SIG-M5 (cell line): ENCODE measurements around the gene ITPRIPL1.

ENCODE experiments used
- DNase-seq: peaks from one replicate; lab custom pipeline; 2025; lab: John Stamatoyannopoulos, UW

Gene ITPRIPL1

DNA sequence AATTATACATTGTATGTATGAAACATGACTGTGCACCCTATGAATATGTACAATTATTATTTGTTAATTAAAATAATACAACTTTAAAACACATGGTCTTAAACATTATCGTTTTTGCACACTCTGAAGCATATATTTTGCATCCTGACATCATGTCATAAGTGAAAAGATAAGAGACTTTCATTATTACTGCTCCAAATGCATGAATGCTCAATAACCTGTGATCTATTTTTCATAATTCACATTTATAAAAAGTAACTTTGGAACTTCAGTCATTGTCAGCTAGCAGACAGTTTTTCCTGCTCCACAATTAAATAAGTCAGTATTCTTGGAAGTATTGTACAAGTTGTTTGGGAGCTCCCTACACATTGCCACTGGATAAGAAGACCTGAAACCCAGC lies 1.3 kb upstream of the ITPRIPL1 start:
- no peak for DNase-seq

DNA sequence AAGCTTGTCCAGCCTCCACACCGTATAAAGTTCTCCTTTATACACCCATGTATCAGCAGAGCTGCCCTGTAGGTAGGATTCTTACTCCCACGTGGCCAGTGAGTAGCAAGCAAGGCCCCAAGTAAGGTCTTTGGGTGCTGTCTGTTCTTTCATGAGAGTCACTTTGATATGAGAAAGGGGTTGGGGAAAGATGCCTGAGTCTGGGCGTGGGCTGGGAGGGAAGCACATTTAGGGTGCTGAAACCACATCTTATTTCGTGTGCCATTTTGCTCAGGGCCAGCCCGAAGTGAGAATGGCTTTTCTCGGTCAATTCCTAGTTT lies 436 bp upstream of the ITPRIPL1 start:
- no peak for DNase-seq

DNA sequence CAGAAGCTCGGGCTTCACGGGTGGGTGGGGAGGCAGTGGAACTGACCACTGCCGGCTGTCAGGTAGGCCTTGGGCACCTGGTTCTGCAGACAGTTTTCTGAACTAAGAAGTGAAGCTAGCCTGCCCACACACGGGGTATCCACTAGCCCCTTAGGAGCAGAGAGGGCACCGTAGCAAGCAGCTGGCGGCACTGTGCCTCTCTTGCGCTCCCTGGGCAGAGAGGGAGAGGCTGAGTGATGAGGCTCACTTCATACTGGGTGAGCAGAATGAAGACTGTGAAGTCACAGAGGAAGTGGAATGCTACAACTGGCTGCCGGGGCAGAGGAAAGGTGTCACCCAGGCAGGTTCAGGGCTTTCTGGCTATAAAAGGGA lies 753 bp downstream of the ITPRIPL1 start:
- DNase-seq = no peak

DNA sequence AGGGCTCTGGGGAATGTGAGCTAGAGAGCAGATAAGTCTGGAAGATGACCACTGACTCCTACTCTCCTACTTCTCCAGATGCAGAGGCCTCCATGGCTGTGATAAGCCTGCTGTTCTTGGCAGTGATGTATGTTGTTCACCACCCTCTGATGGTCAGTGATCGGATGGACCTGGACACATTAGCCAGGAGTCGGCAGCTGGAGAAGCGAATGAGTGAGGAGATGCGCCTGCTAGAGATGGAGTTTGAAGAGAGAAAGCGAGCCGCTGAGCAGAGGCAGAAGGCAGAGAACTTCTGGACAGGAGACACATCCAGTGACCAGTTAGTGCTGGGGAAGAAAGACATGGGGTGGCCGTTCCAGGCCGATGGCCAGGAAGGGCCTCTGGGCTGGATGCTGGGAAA lies 1.4 kb downstream of the ITPRIPL1 start:
- DNase-seq = no peak

DNA sequence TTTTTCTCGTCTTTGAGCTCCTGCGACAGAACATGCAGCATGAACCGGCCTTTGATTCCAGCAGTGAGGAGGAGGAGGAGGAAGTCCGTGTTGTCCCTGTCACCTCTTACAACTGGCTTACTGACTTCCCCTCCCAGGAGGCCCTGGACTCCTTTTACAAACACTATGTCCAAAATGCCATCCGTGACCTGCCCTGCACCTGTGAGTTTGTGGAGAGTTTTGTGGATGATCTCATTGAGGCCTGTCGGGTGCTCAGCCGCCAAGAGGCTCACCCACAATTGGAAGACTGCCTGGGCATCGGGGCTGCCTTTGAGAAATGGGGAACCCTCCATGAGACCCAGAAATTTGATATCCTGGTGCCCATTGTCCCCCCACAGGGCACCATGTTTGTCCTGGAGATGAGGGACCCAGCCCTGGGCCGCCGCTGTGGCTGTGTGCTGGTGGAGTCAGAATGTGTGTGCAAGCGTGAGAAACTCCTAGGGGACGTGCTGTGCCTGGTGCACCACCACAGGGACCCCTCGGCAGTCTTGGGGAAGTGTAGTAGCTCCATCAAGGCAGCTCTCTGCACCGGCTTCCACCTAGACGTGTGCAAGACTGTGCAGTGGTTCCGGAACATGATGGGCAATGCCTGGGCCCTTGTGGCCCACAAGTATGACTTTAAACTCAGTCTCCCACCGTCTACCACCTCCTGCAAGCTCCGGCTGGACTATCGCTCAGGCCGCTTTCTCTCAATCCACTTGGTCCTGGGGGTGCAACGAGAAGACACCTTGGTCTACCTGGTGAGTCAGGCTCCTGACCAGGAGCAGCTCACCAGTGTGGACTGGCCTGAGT lies 2.1 kb downstream of the ITPRIPL1 start:
- DNase-seq = no peak

DNA sequence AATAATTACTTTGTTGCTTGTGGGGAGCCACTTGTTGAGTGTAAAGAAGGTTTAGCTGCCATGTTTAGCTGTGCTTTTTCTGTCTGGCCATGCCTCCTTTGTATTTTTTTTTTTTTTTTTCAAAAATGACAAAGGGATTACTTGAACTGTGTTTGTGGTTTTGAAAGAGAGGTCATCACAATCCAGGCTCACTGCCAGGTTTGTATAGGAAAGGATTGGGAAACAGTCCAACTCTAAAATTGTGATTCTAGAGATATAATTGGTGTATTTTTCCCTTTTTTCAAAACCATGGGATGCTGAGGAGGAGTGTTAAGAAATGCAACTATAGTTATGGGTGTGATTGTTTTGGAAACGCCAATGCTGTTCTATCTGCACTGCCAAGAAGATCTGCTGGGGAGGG lies 4.3 kb downstream of the ITPRIPL1 start:
- DNase-seq = no peak

DNA sequence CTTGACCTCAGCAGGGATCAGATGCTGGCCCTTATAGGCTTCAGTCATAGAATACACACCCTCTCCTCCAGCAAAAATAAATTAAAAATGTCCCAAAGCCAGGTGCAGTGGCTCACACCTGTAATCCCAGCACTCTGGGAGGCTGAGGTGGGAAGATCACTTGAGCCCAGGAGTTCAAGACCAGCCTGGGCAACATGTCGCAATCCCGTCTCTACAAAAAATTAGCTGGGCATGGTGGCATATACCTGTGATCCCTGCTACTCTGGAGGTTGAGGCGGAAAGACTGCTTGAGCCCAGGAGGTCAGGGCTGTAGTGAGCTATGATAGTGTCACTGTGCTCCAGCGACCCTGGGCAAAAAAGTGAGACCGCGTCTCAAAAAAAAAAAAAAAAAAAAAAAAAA lies 4.8 kb downstream of the ITPRIPL1 start:
- no peak for DNase-seq

DNA sequence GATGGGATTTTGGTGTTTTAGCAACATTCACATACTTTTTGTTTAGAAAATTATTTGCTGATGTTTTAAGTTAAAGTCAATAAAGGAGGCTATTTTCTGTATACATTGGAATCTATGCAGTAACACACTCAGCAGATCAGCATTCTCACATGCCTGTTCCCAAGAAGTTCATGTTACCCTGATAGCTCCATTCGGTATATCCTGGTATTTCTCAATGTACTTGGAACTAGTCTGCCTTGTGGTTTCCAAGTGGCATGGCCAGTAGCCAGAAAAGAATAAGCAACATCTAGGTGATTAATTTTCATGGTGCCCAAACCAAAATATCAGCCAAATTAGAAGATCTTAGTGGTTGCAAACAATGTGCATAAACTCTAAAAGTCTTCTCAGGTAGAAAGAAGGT lies 5.3 kb downstream of the ITPRIPL1 start:
- no peak for DNase-seq

DNA sequence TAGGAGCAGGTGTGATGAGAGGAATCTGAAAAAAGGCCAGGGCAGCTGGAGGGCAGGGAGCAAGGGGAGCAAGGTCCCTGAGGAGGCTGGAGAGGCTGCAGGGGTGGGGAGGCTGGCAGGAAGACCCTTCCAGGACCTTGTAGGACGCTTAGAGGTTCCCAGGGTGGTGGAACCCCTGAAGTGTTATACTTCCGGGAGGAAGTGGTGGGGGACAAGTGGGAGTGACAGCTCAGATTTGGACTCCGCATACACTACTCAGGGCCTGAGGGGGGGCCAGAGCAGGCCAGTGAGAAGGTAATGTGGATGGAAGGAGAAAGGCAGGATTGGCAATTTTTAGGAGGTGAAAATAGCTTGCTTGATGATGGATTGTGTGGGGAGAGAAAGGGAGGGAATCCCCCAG lies 8.6 kb downstream of the ITPRIPL1 start:
- no peak for DNase-seq

DNA sequence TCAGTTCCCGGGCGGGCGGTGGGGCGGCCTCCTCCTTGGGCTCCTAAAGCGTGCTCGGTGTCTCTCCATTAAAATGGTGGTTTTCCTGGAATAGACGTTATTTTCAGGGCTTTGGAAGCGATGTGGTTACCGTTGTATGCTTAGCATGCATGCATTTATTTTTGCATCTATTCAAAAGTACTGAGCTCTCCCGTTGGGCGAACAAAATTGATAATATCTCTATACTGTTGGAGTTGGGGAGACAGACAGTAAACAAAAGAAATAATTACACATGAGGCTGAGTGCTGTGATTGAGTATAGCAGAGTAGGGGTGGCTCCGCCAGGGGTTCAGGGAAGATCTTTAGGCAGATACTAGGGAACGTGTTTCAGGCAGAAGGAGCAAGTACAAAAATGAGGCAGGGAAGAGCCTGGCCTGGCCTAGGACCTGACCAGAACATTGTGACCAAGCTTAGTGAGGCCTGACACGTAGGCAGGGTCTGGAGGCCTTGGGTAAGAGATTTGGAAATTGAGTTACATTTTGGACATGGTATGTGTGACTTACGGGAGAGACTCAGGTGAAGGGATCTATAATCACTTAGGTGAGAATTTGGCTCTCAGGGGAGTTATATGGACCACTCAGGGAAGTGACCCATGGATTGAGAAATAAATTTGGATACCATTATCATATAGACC lies 11.1 kb downstream of the ITPRIPL1 start:
- DNase-seq = no peak

DNA sequence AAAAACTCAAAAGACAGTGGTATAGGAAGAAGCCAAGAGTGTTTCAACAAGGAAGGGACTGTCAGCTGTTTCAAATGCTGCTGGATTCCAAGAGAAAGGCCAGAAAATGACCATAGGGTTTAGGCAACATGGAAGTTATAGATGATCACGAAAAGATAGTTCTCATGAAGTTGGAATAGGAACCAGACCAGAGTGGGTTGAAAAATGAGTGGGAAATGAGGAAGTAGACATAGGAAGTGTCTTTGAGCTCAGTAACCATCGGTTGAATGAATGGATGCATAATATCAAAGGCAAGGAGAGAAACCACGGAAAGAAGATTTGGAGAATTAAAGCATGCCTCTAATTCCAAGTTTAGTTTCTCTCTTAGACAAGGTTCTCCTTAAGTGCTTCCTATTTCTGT lies 11.8 kb downstream of the ITPRIPL1 start:
- no peak for DNase-seq

DNA sequence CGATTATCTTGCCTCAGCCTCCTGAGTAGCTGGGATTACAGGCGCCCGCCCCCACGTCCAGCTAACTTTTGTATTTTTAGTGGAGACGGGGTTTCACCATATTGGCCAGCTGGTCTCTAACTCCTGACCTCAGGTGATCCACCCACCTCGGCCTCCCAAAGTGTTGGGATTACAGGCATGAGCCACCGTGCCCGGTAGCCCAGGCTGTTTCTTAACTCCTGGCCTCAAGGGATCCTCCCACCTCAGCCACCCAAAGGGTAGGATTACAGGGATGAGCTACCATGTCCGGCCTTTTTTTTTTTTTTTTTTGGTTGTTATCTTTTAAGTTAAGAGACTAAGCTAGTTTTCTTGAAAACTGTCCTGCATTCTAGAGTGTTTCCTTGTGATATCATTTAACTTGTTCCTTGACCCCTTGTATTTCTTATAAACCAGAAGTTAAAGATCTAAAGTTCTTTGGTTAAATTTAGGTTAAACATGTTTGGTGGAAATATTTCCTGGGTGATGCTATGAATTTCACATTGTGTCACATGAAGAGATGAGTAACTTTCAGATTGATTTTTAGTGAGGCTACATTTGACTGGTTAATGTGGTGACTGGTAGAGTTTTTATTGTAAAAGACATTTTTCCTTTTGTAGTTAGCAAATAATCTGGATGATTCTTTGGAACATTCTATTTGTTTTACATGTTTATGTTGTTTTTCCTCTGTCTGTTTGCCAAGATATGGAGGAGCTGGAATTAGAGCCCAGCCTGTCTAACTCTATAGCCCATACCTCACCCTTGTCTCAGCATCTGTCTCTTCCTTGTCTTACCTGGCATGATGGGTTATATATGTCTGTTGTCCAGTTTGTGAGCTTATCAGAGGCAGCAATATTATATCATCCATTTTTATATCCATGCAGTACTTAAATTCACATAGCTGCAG lies 15.6 kb downstream of the ITPRIPL1 start:
- DNase-seq = no peak

DNA sequence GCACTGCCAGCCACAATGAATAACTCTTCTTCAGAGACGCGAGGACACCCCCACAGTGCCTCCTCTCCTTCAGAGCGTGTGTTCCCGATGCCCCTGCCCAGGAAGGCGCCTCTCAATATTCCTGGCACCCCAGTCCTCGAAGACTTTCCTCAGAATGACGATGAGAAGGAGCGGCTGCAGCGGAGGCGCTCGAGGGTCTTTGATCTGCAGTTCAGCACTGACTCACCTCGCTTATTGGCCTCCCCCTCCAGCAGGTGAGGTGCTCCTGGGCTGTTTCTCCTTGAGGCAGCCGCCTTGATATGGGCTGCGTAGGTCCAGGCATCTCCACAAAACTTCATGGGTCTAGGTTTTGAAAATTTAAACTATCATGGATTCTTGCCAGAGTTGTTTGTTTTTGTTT lies 16.5 kb downstream of the ITPRIPL1 start:
- no peak for DNase-seq

DNA sequence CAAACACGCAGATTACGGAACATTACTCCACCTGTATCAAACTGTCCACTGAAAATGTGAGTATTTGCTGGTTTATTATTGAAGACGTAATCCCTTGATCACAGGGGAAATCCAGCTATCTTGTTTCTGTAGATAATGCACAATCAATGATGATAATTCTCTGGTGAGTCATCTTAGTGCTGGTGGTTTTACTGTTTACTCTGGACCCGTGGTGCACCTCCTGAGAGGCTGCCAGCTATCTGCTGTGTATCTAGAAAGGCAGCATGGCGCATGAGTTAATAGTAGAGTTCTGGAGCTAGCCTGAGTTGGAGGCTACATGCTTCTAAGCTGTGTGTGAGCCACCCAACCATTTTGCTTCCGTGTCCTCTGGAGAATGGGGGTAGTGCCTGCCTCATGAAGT lies 17.0 kb downstream of the ITPRIPL1 start:
- DNase-seq = no peak

DNA sequence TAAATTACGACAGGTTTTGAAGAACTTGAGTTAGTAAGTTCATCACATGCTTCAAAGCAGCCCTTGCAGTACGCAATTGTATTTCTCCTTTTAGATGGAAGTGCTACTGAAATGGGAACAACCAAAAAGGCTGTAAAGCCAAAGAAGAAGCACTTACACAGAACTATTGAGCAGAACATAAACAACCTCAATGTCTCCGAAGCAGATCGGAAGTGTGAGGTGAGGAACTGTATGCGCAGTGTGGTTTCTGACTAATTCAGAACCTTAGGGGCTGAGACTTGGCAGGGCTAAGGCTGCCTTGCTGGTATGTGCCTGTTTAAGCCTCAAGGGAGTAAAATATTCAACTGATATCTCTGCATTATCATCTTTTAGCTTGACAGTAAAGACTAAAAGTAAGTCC lies 18.9 kb downstream of the ITPRIPL1 start:
- DNase-seq = no peak

DNA sequence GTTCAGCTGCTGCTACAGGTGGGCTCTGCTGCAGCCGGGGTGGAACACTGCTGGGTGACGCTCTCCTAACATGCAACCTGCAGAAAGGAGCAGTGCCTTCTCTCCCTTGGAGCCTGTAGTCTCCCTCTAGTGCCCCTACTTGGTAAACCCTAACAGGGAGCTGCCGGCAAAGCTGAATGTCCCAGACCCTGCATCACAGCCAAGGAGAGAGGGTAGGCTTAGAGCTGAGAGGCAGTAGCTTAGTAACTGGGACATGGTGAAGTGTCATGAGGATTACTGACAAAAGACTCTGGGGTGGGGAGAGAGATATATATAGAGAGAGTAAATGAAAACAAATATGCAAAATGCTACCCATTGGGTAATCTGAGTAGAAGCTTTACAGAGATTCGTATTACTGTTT lies 20.3 kb downstream of the ITPRIPL1 start:
- DNase-seq = no peak

DNA sequence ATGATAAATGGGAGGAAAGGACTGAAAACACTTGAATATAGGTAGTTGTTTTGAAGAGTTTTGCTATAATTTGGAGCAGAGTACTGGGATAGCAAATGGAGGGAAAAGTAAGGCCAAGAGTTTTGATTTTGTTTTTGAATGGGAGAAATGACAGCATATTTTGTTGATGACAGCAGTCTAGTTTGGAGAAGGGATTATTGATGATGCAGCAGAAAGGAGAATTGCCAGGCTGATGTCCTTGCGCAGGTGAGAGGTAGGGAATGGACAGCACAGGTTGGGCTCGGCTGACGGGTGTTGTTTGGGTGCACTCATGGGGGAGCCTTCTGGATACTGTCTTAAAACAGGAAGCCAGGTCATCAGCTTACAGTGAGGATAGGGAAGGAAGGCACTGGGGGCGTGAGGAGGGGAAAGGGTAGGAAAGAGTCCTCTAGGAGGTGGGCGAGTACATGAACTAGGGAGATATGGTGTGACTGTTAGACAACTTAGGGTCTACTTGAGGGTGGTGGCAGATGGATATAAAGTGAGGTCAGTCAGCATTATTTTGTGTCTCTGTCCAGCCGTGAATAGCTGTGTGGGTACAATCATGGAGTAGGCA lies 20.8 kb downstream of the ITPRIPL1 start:
- no peak for DNase-seq

DNA sequence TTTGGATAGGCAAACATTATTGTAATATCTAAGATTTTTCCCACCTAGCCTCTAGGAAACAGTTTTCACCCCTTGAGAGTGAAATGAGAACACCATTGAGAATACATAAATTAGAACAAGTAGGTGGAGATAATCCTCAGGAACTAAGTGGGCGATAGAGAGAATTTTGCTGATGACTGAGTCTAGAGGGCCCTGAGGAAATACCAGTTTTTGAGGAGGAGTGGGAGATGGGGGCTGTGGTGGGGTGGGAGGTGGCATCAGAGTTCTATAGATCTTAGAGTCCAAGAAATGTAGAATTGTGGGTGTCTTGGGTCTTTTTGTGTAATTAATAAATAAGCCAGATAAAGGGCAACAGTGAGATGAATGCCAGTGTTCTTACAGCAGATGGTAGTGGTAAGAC lies 22.3 kb downstream of the ITPRIPL1 start:
- DNase-seq = no peak

DNA sequence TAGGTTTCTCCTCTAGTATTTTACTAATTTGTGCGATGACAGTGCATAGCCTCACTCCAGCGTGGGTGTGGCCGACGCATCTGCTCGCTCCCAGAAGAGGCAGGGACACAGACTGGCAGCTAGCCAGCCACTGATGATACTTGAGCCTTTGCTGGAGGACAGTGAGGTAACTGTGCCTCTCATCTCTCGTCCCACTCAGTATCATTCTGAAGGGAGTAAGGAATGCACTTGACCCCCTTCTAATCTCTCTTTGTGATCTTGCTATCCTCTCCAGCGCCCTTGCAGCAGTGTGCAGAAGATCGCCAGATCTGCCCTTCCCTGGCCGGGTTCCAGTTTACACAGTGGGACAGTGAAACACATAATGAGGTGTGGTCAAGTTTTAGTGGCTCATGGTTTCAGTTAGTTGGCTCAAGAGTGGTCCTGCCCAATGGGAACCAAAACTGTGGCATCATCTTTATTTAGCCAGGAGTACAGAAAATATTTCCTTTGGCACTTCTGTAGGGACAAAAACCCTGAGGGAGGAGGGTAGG lies 28.0 kb downstream of the ITPRIPL1 start:
- DNase-seq = no peak

DNA sequence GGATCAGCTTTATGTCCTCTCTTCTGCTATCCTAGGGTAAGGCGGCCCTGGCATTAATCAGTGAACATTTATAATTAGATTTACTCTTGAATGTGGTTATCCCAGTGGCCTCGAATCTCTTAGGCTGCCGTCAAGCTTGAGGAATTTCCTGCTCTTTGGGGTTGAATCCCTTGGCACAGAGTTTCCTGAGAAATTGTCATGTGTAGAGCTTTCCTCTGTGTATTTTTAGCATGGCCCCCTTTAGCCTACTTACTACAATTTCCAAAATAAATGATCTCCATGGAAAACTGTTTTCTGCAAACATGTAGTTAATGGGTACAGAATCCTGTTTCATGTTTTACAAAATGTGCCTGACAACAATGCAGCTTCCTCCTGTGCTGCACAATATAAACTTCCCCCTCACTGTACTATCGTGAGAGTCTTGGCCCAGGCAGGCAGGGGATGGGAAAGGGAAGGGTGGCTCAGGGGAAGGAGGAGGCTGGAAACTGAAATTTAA lies 28.5 kb downstream of the ITPRIPL1 start:
- no peak for DNase-seq

DNA sequence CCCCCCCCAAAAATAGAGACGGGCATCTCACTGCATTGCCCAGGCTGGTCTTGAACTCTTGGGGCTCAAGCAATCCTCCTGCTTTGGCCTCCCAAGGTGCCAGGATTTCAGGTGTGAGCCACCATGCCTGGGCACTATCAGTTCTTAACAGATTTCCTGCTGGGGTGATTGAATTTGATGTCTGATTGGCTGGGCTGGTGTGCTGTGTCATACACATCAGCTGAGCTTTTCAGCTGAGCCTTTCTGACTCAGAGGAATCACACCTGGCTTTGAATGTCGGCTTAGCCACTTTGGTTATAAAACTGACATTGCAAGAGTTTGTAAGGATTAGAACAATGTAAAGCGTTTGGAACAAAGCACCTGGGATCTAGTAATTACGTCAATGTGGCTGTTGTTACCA lies 29.4 kb downstream of the ITPRIPL1 start:
- DNase-seq = no peak

DNA sequence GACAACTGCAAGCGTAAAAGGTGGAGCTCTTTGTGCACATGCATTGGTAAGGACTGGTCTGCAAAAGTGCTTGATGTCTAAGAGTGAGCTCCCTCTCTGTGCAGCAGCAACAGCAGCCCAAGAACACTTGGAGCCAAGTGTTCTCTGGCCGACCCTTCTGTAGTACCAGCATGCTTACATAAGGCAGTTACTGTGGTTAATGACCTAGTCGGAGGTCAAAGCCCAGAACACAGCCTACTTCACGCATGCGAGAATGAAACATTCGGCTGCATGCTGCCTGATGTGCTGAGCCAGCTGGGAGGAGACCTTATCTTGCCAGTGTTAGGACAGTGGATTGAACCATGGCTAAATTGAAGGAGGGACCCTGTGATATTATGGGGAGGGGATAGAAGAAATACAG lies 31.8 kb downstream of the ITPRIPL1 start:
- DNase-seq = no peak
